ENCODE measurements around the gene FLNB. TPM values are rescaled to one million over a fixed set of nuclear protein-coding genes. Genes with fewer than 3 reads are reported as not detected.

The FLNB gene
- total and polyA plus RNA-seq, 9 of the 15 experiments (the other 6 are each of a cell fraction or from before 2014, with no cell fraction given): 9.4 to 48.1 (median 25.6) TPM

GRCh38 chr3:57959423-57960173, 48.6 kb upstream of the FLNB start:
- Histone ChIP-seq H3K27ac (ENCODE audit: extremely low read depth, low read depth, low read length) (peak overlapping the region; percentile 59; the same call in 1 of the 3 replicates), H3K79me2 (ENCODE audit: control insufficient read depth, insufficient read depth, low read length) (no peaks in the 10 kb centered on the region), H3K36me3 (ENCODE audit: control insufficient read depth, insufficient read depth, low read length) (no peaks in the 10 kb centered on the region), H3K4me2 (ENCODE audit: insufficient read depth, low read length) (peak overlapping the region; percentile 63), H2AFZ (ENCODE audit: low read depth, low read length) (peak overlapping the region; percentile 86), H3K4me3 (no peak overlapping the region), H3K9me3 (replicated peaks; ENCODE audit: control insufficient read depth, insufficient read depth, low read depth, low read length) (no peaks in the 10 kb centered on the region), H4K20me1 (replicated peaks; ENCODE audit: control insufficient read depth, insufficient read depth, low read length) (no peaks in the 10 kb centered on the region), H3K9ac (ENCODE audit: insufficient read depth in 1 of 2, low read depth in 2 of 2, low read length in 2 of 2) (peak overlapping the region; percentile 41 to 84; a peak in 3 of 4 replicates), H3K9me1 (ENCODE audit: control insufficient read depth, insufficient read depth, low read length) (no peaks in the 10 kb centered on the region), H3K27me3 (ENCODE audit: control insufficient read depth in 2 of 2, insufficient read depth in 2 of 2, low read length in 2 of 2) (no peaks in the 10 kb centered on the region), H3K4me1 (replicated peaks in 1 of 2; ENCODE audit: control insufficient read depth in 2 of 2, insufficient read depth in 2 of 2, low read length in 2 of 2) (peaks cover 16 to 22% of the 10 kb centered on the region in 2 experiments)
- no peak for FAIRE-seq
- in situ Hi-C loops (cut with MboI) (no loop called here), intact Hi-C loops (cut with micrococcal nuclease) (loop anchor here (5.0 kb wide), 1 partner anchor 48 kb away; the partner anchor contains the start of gene FLNB)
- WGBS (ENCODE audit: insufficient coverage, low coverage, missing lambda C conversion rate): 44% methylated on average over 14 of the region's 19 CpGs
- ATAC-seq: no peak
- ChIA-PET POLR2A (interaction anchor here (0.5 to 0.7 kb wide), 2 partner anchors 151 to 217 kb away, joined by 3 read pairs; no protein-coding TSS in a partner anchor), CTCF (ENCODE audit: low intra/inter-chr PET ratio) (no interaction called here)
- no TSS peak for BruUV-seq (replicated peaks)
- TF ChIP-seq KLF16 (IDR thresholded peaks at IDR 0.05) (no peak), GTF2E2 (tag; IDR thresholded peaks at IDR 0.05) (0 out of 2 replicates have a peak, but pooled peaks have one; percentile 29), ZNF639 (CRISPR knock-in tag; conservative IDR thresholded peaks at IDR 0.05 in 1 of 2, IDR thresholded peaks at IDR 0.05 in 1 of 2) (peak in 1 of 2 experiments; percentile 12; a peak in 1 of 4 replicates), RCOR1 (IDR thresholded peaks at IDR 0.05; ENCODE audit: borderline replicate concordance in 1 of 2, low read depth in 2 of 2, low read length in 2 of 2) (0 out of 4 replicates have a peak, but pooled peaks of 1 of the 2 experiments have one; percentile 0), MTA3 (IDR thresholded peaks at IDR 0.05; ENCODE audit: borderline replicate concordance) (no peak), ZNF175 (CRISPR knock-in tag; IDR thresholded peaks at IDR 0.05; ENCODE audit: low read depth) (peak; percentile 21; the same call in 1 of the 2 replicates), ZNF212 (CRISPR knock-in tag; IDR thresholded peaks at IDR 0.05) (0 out of 2 replicates have a peak, but pooled peaks have one; percentile 20), SRF (CRISPR knock-in tag; IDR thresholded peaks at IDR 0.05) (peak in 1 of 2 experiments; percentile 86; a peak in 2 of 4 replicates), SREBF2 (CRISPR knock-in tag; IDR thresholded peaks at IDR 0.05) (no peak), SPI1 (IDR thresholded peaks at IDR 0.05; ENCODE audit: borderline replicate concordance, low read depth, low read length) (peak; percentile 44; the same call in 1 of the 2 replicates), BACH1 (tag; IDR thresholded peaks at IDR 0.05) (0 out of 2 replicates have a peak, but pooled peaks have one; percentile 21), ZNF583 (CRISPR knock-in tag; IDR thresholded peaks at IDR 0.05) (0 out of 2 replicates have a peak, but pooled peaks have one; percentile 0)
- no peak for DNase-seq (ENCODE audit: extremely low read depth in 1 of 4, low spot score in 3 of 4)

All from K562 (cell line).